ENCODE measurements around the gene MUC2.

MUC2 gene

DNA sequence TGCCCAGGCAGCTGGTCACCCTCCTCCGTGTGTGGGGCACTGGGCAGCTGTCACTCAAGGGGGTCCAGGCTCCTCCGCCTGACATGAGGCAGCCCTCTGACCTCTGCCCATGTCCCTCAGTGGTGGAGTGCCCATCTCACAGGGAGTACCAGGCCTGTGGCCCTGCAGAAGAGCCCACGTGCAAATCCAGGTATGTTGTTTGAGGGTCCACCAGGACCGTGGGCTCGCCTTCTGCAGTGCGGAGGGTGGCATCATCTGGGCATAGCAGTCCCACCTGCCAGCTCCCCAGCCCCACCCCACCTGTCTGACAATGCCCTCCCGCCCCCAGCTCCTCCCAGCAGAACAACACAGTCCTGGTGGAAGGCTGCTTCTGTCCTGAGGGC is 30.5 kb downstream of the MUC2 start:
- CTCF ChIA-PET, result no interaction called here
- no peak for DNase-seq (ENCODE audit: extremely low spot score)
- POLR2A ChIA-PET, result no interaction called here
- TF ChIP-seq HDGF (IDR thresholded peaks at IDR 0.05; ENCODE audit: borderline replicate concordance) (no peak), LEF1 (IDR thresholded peaks at IDR 0.05; ENCODE audit: borderline replicate concordance) (no peak), TARDBP (IDR thresholded peaks at IDR 0.05) (no peak), NFRKB (IDR thresholded peaks at IDR 0.05) (no peak), FOXM1 (IDR thresholded peaks at IDR 0.05; ENCODE audit: borderline replicate concordance) (no peak), L3MBTL2 (conservative IDR thresholded peaks at IDR 0.05) (no peak), SUZ12 (IDR thresholded peaks at IDR 0.05) (no peak), FOXK2 (IDR thresholded peaks at IDR 0.05) (no peak), BHLHE40 (IDR thresholded peaks at IDR 0.05; ENCODE audit: borderline replicate concordance) (no peak), FOXA1 (IDR thresholded peaks at IDR 0.05) (no peak), SP1 (IDR thresholded peaks at IDR 0.05) (no peak)
- TF ChIP-seq, protein P1, sequence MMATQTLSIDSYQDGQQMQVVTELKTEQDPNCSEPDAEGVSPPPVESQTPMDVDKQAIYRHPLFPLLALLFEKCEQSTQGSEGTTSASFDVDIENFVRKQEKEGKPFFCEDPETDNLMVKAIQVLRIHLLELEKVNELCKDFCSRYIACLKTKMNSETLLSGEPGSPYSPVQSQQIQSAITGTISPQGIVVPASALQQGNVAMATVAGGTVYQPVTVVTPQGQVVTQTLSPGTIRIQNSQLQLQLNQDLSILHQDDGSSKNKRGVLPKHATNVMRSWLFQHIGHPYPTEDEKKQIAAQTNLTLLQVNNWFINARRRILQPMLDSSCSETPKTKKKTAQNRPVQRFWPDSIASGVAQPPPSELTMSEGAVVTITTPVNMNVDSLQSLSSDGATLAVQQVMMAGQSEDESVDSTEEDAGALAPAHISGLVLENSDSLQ (IDR thresholded peaks at IDR 0.05), result no peak

- DNase-seq (ENCODE audit: extremely low spot score), result no peak
- TF ChIP-seq BHLHE40 (IDR thresholded peaks at IDR 0.05; ENCODE audit: borderline replicate concordance) (no peak), FOXA1 (IDR thresholded peaks at IDR 0.05) (no peak), TARDBP (IDR thresholded peaks at IDR 0.05) (no peak), ELF4 (IDR thresholded peaks at IDR 0.05) (no peak), ZNF384 (IDR thresholded peaks at IDR 0.05) (no peak), FOXK2 (IDR thresholded peaks at IDR 0.05) (no peak), CTBP1 (IDR thresholded peaks at IDR 0.05; ENCODE audit: borderline replicate concordance) (no peak), LEF1 (IDR thresholded peaks at IDR 0.05; ENCODE audit: borderline replicate concordance) (no peak), ARNT (IDR thresholded peaks at IDR 0.05) (no peak), NFRKB (IDR thresholded peaks at IDR 0.05) (no peak)
- TF ChIP-seq, protein P1 (IDR thresholded peaks at IDR 0.05), result no peak
- POLR2A ChIA-PET, result no interaction called here
- CTCF ChIA-PET, result no interaction called here
These were observed 31.7 kb downstream of the MUC2 start for GRCh38 chr11:1106387-1106786.

DNA sequence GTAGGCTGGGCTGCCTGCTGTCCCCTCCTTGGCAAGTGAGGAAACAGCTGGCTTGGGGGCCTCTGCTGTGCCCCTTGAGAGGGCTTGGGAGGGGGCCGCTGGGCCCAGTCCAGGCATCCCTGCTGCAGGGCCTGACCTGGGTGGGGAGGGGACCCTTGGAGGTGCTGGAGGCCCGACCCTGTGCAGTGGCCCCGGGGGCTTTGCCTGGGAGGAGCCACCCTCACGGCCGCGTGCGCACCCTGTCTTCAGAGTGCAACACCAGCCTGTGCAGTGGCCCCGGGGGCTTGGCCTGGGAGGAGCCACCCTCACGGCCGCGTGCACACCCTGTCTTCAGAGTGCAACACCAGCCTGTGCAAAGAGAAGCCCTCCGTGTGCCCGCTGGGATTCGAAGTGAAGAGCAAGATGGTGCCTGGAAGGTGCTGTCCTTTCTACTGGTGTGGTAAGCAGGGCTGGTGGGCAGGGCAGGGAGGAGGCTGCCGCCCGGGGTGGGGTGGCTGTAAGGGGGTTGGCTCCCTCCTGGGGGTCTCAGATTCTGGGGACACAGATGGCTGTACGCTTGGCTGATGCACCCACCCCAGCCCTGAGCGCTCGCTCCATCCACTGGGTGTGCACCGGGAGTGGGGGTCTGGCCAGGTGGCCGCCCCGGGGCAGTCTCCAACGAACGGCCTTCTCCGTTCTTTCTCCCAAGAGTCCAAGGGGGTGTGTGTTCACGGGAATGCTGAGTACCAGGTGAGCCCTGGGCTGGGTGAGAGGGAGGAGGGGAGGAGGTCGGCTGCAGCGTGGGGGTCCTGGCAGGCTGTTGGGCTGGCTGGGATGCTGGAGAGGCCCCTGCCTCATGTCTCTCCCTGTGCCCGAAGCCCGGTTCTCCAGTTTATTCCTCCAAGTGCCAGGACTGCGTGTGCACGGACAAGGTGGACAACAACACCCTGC is 32.9 kb downstream of the MUC2 start:
- POLR2A ChIA-PET, result no interaction called here
- TF ChIP-seq ZNF384 (IDR thresholded peaks at IDR 0.05), result no peak
- TF ChIP-seq BHLHE40 (IDR thresholded peaks at IDR 0.05; ENCODE audit: borderline replicate concordance), result no peak
- TF ChIP-seq FOXM1 (IDR thresholded peaks at IDR 0.05; ENCODE audit: borderline replicate concordance), result no peak
- no peak for TF ChIP-seq FOXA1 (IDR thresholded peaks at IDR 0.05)
- no peak for TF ChIP-seq L3MBTL2 (conservative IDR thresholded peaks at IDR 0.05)
- no peak for TF ChIP-seq LEF1 (IDR thresholded peaks at IDR 0.05; ENCODE audit: borderline replicate concordance)
- TF ChIP-seq SUZ12 (IDR thresholded peaks at IDR 0.05), result no peak
- no peak for TF ChIP-seq TARDBP (IDR thresholded peaks at IDR 0.05)
- TF ChIP-seq, protein P1 (IDR thresholded peaks at IDR 0.05), result no peak
- TF ChIP-seq NFRKB (IDR thresholded peaks at IDR 0.05), result no peak
- no peak for TF ChIP-seq CTBP1 (IDR thresholded peaks at IDR 0.05; ENCODE audit: borderline replicate concordance)
- TF ChIP-seq HDGF (IDR thresholded peaks at IDR 0.05; ENCODE audit: borderline replicate concordance), result no peak
- no peak for TF ChIP-seq FOXK2 (IDR thresholded peaks at IDR 0.05)
- TF ChIP-seq ARNT (IDR thresholded peaks at IDR 0.05), result no peak
- TF ChIP-seq SP1 (IDR thresholded peaks at IDR 0.05), result no peak
- TF ChIP-seq ELF4 (IDR thresholded peaks at IDR 0.05), result no peak
- CTCF ChIA-PET, result no interaction called here
- no peak for DNase-seq (ENCODE audit: extremely low spot score)

- POLR2A ChIA-PET, result no interaction called here
- CTCF ChIA-PET, result no interaction called here
- no peak for DNase-seq (ENCODE audit: extremely low spot score)
- TF ChIP-seq SP1 (IDR thresholded peaks at IDR 0.05) (no peak), HDGF (IDR thresholded peaks at IDR 0.05; ENCODE audit: borderline replicate concordance) (no peak), NFRKB (IDR thresholded peaks at IDR 0.05) (no peak), LEF1 (IDR thresholded peaks at IDR 0.05; ENCODE audit: borderline replicate concordance) (no peak), ZNF384 (IDR thresholded peaks at IDR 0.05) (no peak), ARNT (IDR thresholded peaks at IDR 0.05) (no peak), SUZ12 (IDR thresholded peaks at IDR 0.05) (no peak), ELF4 (IDR thresholded peaks at IDR 0.05) (no peak), CTBP1 (IDR thresholded peaks at IDR 0.05; ENCODE audit: borderline replicate concordance) (no peak), FOXA1 (IDR thresholded peaks at IDR 0.05) (no peak), BHLHE40 (IDR thresholded peaks at IDR 0.05; ENCODE audit: borderline replicate concordance) (no peak), FOXM1 (IDR thresholded peaks at IDR 0.05; ENCODE audit: borderline replicate concordance) (no peak), L3MBTL2 (conservative IDR thresholded peaks at IDR 0.05) (no peak), TARDBP (IDR thresholded peaks at IDR 0.05) (no peak), FOXK2 (IDR thresholded peaks at IDR 0.05) (no peak)
- TF ChIP-seq, protein P1 (IDR thresholded peaks at IDR 0.05), result no peak
These were observed 33.7 kb downstream of the MUC2 start for GRCh38 chr11:1108246-1108900.

Data from HEK293T (cell line).